PC-9 (cell line): ENCODE measurements around the gene ANKRD1.

ENCODE experiments used
- CTCF ChIP-seq: fragments of 200-600 bp; sonication (generic); conservative IDR thresholded peaks from 2 replicates; pipeline ENCODE4 v1.6.1; 2017; ENCODE audit warnings: mixed run types, antibody characterized with exemption, mild to moderate bottlenecking, moderate library complexity
- EZH2 ChIP-seq: fragments of 200-600 bp; sonication (generic); IDR thresholded peaks from 2 replicates; pipeline ENCODE4 v1.8.0; 2017; ENCODE audit warnings: antibody characterized with exemption, low read depth

DNA sequence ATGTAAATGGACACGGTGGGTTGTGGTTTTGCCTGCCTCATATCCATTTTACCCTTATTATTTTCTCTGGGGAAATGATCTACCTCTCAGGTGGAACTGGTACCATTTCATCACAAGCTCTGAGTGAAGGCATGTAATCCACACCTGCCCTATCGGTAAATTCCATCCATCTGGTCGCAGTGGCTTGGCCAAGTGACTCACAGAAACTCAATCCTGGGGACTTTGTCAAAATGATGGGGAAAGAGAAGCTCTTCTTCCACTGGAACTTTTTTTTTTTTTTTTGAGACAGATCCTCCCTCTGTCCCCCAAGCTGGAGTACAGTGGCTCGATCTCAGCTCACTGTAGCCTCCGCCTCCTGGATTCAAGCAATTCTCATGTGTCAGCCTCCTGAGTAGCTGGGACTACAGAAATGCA, 48.2 kb upstream of the ANKRD1 start:
- TF ChIP-seq CTCF (no peak), EZH2 (no peak)
